HEK293 (cell line): ENCODE measurements around the gene ZNF608.

Experiments
- CTCF ChIA-PET: fragments of 350-600 bp; formaldehyde crosslinking; extraction: SDS; loops from one replicate; lab custom pipeline; 2021; ENCODE audit warnings: antibody characterized with exemption; lab: Yijun Ruan, JAX
- POLR2A ChIA-PET: fragments of 300-600 bp; formaldehyde crosslinking; extraction: SDS; loops from one replicate; lab custom pipeline; 2020; ENCODE audit warnings: antibody characterized with exemption, inconsistent platforms; lab: Yijun Ruan, JAX
- H3K27ac ChIP-seq: fragments of 200-500 bp; sonication (Bioruptor generic); 2 replicates; pipeline ENCODE4 v1.5.1; 2014; ENCODE audit warnings: low read depth, low read length, control low read depth, inconsistent platforms; ENCODE audit errors: extremely low read depth
- H3K36me3 ChIP-seq, 2 experiments: fragments of 200-500 bp in 1 of 2; sonication (Bioruptor generic) in 1 of 2; 1 replicate in 1 of 2; 2 replicates in 1 of 2; pipeline ENCODE4 v1.5.1; 2014 to 2017; ENCODE audit warnings: inconsistent platforms in 2 of 2, low read length in 2 of 2; ENCODE audit not compliant: control insufficient read depth in 2 of 2, insufficient read depth in 1 of 2
- H3K4me1 ChIP-seq: fragments of 200-500 bp; sonication (Bioruptor generic); 2 replicates; pipeline ENCODE4 v1.5.1; 2014; ENCODE audit warnings: mild to moderate bottlenecking, low read length, inconsistent platforms; ENCODE audit not compliant: control insufficient read depth, insufficient read depth
- H3K4me3 ChIP-seq: 2 replicates; pipeline ENCODE4 v1.5.1; 2011; ENCODE audit warnings: low read depth, mild to moderate bottlenecking, control low read depth, low read length, moderate library complexity
- H3K9me3 ChIP-seq: fragments of 200-500 bp; sonication (Bioruptor generic); 2 replicates; pipeline ENCODE4 v1.5.1; 2014; ENCODE audit warnings: low read depth, low read length, inconsistent platforms; ENCODE audit not compliant: control insufficient read depth, insufficient read depth
- KLF1 ChIP-seq: fragments of 450-650 bp; formaldehyde crosslinking; IDR thresholded peaks from 2 replicates; pipeline ENCODE4 v1.5.1; 2016; ENCODE audit warnings: missing biosample characterization, missing genetic modification characterization
- MZF1 ChIP-seq: fragments of 450-650 bp; formaldehyde crosslinking; IDR thresholded peaks from 2 replicates; pipeline ENCODE4 v1.5.1; 2017; ENCODE audit warnings: missing biosample characterization, missing genetic modification characterization, borderline replicate concordance
- ZBTB21 ChIP-seq: fragments of 450-650 bp; formaldehyde crosslinking; IDR thresholded peaks from 2 replicates; pipeline ENCODE4 v1.5.1; 2017; ENCODE audit warnings: missing biosample characterization, missing genetic modification characterization
- ZEB2 ChIP-seq: fragments of 450-650 bp; formaldehyde crosslinking; IDR thresholded peaks from 2 replicates; pipeline ENCODE4 v1.5.1; 2016; ENCODE audit warnings: missing biosample characterization, missing genetic modification characterization
- ZFP37 ChIP-seq: fragments of 450-650 bp; formaldehyde crosslinking; IDR thresholded peaks from 2 replicates; pipeline ENCODE4 v1.5.1; 2016; ENCODE audit warnings: missing biosample characterization, missing genetic modification characterization
- ZNF132 ChIP-seq: fragments of 450-650 bp; formaldehyde crosslinking; IDR thresholded peaks from 2 replicates; pipeline ENCODE4 v1.5.1; 2017; ENCODE audit warnings: missing biosample characterization, missing genetic modification characterization, borderline replicate concordance
- ZNF350 ChIP-seq: fragments of 450-650 bp; formaldehyde crosslinking; IDR thresholded peaks from 2 replicates; pipeline ENCODE4 v1.5.0; 2017; ENCODE audit warnings: missing biosample characterization, mild to moderate bottlenecking, missing genetic modification characterization
- ZNF37A ChIP-seq: fragments of 450-650 bp; IDR thresholded peaks from 2 replicates; pipeline ENCODE4 v1.5.1; 2018; ENCODE audit warnings: missing biosample characterization, missing genetic modification characterization
- ZNF629 ChIP-seq: fragments of 450-650 bp; formaldehyde crosslinking; IDR thresholded peaks from 2 replicates; pipeline ENCODE4 v1.5.1; 2017; ENCODE audit warnings: missing biosample characterization, missing genetic modification characterization
- TF ChIP-seq, protein P1 (sequence below): fragments of 450-650 bp; formaldehyde crosslinking; IDR thresholded peaks from 2 replicates; pipeline ENCODE4 v1.5.1; 2017; ENCODE audit warnings: missing biosample characterization, missing genetic modification characterization
- TF ChIP-seq, protein P2 (sequence below): fragments of 450-650 bp; formaldehyde crosslinking; IDR thresholded peaks from 2 replicates; pipeline ENCODE4 v1.5.1; 2016; ENCODE audit warnings: missing biosample characterization, missing genetic modification characterization, borderline replicate concordance
- TF ChIP-seq, protein P3 (sequence below): fragments of 450-650 bp; formaldehyde crosslinking; IDR thresholded peaks from 2 replicates; pipeline ENCODE4 v1.5.1; 2016; ENCODE audit warnings: missing biosample characterization, missing genetic modification characterization
- TF ChIP-seq, protein P4 (sequence below): sonication (generic); formaldehyde crosslinking; IDR thresholded peaks from 2 replicates; pipeline ENCODE4 v1.8.1; 2022; ENCODE audit warnings: mild to moderate bottlenecking, moderate library complexity, missing genetic modification reagents

ZNF608 gene

DNA sequence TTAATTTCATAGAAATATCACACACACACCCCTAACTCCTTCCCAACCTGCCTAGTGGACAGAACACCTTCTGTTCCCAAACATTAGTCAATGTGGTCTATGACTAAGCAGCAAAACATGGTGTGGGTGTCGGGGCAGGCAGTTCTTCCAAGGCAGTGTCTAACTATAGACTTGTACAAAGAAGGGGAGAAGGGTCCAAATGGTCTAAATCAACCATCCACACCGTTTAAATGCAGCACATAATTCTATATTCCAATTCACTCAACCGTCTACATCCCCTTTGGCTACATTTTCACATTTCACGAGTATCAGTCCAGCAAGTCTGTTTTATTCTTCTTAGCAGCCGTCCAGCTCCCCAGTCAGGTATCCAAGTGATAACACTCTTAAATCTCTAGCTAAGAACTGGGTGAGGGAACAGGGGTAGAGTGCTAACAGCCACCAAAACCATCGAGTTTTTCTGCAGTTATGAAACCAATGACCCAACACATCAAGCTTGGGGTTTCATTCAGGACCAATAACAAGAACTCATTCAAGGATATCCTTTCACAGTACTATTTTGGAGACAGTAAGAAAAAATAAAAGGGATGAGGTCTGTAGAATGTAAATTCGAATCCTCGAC, 3.3 kb downstream of the ZNF608 start (continued):
- TF ChIP-seq, protein P1, sequence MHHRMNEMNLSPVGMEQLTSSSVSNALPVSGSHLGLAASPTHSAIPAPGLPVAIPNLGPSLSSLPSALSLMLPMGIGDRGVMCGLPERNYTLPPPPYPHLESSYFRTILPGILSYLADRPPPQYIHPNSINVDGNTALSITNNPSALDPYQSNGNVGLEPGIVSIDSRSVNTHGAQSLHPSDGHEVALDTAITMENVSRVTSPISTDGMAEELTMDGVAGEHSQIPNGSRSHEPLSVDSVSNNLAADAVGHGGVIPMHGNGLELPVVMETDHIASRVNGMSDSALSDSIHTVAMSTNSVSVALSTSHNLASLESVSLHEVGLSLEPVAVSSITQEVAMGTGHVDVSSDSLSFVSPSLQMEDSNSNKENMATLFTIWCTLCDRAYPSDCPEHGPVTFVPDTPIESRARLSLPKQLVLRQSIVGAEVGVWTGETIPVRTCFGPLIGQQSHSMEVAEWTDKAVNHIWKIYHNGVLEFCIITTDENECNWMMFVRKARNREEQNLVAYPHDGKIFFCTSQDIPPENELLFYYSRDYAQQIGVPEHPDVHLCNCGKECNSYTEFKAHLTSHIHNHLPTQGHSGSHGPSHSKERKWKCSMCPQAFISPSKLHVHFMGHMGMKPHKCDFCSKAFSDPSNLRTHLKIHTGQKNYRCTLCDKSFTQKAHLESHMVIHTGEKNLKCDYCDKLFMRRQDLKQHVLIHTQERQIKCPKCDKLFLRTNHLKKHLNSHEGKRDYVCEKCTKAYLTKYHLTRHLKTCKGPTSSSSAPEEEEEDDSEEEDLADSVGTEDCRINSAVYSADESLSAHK (tag by site-specific recombination), result no peak

DNA sequence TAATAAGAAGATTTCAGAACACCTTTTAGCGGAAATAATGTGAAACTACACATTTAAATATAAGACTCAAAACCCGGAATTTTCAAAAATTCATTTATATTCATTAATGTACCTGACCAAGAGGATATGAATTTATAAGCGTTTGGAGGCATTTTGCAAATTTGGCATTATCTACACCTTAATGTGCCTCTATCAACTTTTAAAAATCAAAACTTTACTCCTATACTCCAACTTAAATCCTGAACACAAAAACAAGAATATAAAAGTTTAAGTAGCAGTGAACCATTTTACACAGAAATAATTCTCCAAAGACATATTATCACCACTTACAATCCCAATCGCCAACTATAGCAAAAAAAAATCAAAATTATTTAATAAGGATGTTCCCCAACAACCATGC, 3.9 kb downstream of the ZNF608 start:
- Histone ChIP-seq H3K9me3 (no peaks in the 10 kb centered on the region), H3K36me3 (no peaks in the 10 kb centered on the region), H3K4me1 (peaks cover 44% of the 10 kb centered on the region), H3K4me3 (peak overlapping the region; percentile 82), H3K27ac (peak overlapping the region; percentile 99)
- TF ChIP-seq ZEB2 (tag by site-specific recombination) (0 out of 2 replicates have a peak, but pooled peaks have one; percentile 6), ZFP37 (0 out of 2 replicates have a peak, but pooled peaks have one; percentile 60), ZBTB21 (tag by site-specific recombination) (no peak), ZNF132 (tag by site-specific recombination) (no peak), ZNF37A (tag by site-specific recombination) (0 out of 2 replicates have a peak, but pooled peaks have one; percentile 14), ZNF629 (tag by site-specific recombination) (peak; percentile 5), ZNF350 (no peak), KLF1 (tag by site-specific recombination) (no peak), MZF1 (tag by site-specific recombination) (0 out of 2 replicates have a peak, but pooled peaks have one; percentile 1)
- TF ChIP-seq, protein P2, sequence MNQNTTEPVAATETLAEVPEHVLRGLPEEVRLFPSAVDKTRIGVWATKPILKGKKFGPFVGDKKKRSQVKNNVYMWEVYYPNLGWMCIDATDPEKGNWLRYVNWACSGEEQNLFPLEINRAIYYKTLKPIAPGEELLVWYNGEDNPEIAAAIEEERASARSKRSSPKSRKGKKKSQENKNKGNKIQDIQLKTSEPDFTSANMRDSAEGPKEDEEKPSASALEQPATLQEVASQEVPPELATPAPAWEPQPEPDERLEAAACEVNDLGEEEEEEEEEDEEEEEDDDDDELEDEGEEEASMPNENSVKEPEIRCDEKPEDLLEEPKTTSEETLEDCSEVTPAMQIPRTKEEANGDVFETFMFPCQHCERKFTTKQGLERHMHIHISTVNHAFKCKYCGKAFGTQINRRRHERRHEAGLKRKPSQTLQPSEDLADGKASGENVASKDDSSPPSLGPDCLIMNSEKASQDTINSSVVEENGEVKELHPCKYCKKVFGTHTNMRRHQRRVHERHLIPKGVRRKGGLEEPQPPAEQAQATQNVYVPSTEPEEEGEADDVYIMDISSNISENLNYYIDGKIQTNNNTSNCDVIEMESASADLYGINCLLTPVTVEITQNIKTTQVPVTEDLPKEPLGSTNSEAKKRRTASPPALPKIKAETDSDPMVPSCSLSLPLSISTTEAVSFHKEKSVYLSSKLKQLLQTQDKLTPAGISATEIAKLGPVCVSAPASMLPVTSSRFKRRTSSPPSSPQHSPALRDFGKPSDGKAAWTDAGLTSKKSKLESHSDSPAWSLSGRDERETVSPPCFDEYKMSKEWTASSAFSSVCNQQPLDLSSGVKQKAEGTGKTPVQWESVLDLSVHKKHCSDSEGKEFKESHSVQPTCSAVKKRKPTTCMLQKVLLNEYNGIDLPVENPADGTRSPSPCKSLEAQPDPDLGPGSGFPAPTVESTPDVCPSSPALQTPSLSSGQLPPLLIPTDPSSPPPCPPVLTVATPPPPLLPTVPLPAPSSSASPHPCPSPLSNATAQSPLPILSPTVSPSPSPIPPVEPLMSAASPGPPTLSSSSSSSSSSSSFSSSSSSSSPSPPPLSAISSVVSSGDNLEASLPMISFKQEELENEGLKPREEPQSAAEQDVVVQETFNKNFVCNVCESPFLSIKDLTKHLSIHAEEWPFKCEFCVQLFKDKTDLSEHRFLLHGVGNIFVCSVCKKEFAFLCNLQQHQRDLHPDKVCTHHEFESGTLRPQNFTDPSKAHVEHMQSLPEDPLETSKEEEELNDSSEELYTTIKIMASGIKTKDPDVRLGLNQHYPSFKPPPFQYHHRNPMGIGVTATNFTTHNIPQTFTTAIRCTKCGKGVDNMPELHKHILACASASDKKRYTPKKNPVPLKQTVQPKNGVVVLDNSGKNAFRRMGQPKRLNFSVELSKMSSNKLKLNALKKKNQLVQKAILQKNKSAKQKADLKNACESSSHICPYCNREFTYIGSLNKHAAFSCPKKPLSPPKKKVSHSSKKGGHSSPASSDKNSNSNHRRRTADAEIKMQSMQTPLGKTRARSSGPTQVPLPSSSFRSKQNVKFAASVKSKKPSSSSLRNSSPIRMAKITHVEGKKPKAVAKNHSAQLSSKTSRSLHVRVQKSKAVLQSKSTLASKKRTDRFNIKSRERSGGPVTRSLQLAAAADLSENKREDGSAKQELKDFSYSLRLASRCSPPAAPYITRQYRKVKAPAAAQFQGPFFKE (tag by site-specific recombination), result no peak
- TF ChIP-seq, protein P3, sequence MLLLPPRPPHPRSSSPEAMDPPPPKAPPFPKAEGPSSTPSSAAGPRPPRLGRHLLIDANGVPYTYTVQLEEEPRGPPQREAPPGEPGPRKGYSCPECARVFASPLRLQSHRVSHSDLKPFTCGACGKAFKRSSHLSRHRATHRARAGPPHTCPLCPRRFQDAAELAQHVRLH (tag by site-specific recombination), result peak; percentile 2; the same call in 1 of the 2 replicates
- TF ChIP-seq, protein P4, sequence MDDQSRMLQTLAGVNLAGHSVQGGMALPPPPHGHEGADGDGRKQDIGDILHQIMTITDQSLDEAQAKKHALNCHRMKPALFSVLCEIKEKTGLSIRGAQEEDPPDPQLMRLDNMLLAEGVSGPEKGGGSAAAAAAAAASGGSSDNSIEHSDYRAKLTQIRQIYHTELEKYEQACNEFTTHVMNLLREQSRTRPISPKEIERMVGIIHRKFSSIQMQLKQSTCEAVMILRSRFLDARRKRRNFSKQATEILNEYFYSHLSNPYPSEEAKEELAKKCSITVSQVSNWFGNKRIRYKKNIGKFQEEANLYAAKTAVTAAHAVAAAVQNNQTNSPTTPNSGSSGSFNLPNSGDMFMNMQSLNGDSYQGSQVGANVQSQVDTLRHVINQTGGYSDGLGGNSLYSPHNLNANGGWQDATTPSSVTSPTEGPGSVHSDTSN (CRISPR knock-in tag), result no peak
- ChIA-PET POLR2A (interaction anchor here (0.6 to 1.0 kb wide), 2 partner anchors 138 to 166 kb away, joined by 3 read pairs; no protein-coding TSS in a partner anchor), CTCF (interaction anchor here (0.7 kb wide), 1 partner anchor 910 kb away, joined by 3 read pairs; no protein-coding TSS in a partner anchor)
